Measurements from ENCODE around the gene HOXB13. TPM values are rescaled to one million over a fixed set of nuclear protein-coding genes. Genes with fewer than 3 reads are reported as not detected.

The HOXB13 gene
- total and polyA plus RNA-seq, 2 experiments from 2014 or later: not detected

DNA sequence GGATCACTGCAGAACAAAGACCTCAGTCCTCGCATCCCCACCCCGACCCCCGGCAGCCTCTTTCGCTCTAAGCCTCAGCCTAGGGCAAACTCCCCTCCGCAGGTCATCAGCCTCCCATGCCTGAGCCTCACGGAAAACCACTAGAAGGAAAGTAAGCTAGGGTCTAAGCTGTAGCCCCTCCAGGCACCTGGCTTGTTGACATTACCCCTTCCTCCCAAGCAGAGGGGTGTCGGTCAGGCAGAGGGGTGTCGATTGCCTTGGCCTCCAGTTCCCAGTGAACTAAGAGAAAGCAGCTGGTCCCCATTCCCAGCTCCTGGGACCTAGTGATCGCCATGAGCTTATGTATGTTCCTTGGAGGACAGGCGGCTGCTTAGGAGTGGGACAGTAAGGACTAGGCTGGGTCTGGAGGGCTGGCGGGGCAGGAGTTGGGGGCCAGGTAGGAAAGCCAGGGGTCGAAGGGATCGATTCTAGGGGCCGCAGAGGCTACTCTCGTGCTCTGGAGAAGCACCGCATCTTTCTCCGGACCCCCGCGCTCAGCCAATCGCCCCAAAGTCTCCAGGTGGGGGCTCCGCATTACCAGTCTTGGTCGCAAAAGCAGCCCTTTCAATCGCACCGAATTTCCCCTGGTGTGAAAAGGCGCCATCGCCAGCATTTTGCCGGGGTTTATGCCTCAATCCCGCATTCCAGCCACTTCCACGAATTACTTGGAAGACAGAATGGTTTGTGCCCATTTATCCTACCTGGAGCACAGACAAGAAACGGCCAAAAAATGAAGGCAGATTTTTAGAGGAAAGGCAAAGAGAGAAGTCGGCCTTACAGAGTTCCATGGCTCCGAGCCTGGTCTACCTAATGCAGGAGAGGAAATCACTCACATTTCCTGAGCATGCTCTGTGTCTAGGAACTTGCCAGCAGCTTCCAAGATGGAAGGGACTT lies 21.3 kb upstream of the HOXB13 start:
- no peaks in the 10 kb centered on the region for H3K79me2 ChIP-seq (replicated peaks; ENCODE audit: insufficient read depth)
- H3K9me2 ChIP-seq (ENCODE audit: insufficient read depth): no peaks in the 10 kb centered on the region
- H3K27ac ChIP-seq (ENCODE audit: low read depth): no peak overlapping the region
- H3K36me3 ChIP-seq (ENCODE audit: insufficient read depth): no peaks in the 10 kb centered on the region; the same call in 1 of the 2 replicates
- H3K27ac Mint-ChIP-seq: no peak overlapping the region
- H3K4me2 ChIP-seq: no peak overlapping the region
- no peak overlapping the region for H3K4me3 ChIP-seq
- H3K4me1 Mint-ChIP-seq: peaks cover 20% of the 10 kb centered on the region
- H4K20me1 ChIP-seq (replicated peaks; ENCODE audit: insufficient read depth): peaks cover 74% of the 10 kb centered on the region
- H3F3A ChIP-seq (replicated peaks; ENCODE audit: low read depth): peaks cover 35% of the 10 kb centered on the region
- no peaks in the 10 kb centered on the region for H3K36me3 Mint-ChIP-seq (ENCODE audit: low read depth)
- no peak overlapping the region for H2AFZ ChIP-seq
- peaks cover 37% of the 10 kb centered on the region for H3K4me1 ChIP-seq (ENCODE audit: insufficient read depth)
- TF ChIP-seq CREB1 (CRISPR knock-in tag; IDR thresholded peaks at IDR 0.05; ENCODE audit: low read depth): no peak
- TF ChIP-seq, protein P1, sequence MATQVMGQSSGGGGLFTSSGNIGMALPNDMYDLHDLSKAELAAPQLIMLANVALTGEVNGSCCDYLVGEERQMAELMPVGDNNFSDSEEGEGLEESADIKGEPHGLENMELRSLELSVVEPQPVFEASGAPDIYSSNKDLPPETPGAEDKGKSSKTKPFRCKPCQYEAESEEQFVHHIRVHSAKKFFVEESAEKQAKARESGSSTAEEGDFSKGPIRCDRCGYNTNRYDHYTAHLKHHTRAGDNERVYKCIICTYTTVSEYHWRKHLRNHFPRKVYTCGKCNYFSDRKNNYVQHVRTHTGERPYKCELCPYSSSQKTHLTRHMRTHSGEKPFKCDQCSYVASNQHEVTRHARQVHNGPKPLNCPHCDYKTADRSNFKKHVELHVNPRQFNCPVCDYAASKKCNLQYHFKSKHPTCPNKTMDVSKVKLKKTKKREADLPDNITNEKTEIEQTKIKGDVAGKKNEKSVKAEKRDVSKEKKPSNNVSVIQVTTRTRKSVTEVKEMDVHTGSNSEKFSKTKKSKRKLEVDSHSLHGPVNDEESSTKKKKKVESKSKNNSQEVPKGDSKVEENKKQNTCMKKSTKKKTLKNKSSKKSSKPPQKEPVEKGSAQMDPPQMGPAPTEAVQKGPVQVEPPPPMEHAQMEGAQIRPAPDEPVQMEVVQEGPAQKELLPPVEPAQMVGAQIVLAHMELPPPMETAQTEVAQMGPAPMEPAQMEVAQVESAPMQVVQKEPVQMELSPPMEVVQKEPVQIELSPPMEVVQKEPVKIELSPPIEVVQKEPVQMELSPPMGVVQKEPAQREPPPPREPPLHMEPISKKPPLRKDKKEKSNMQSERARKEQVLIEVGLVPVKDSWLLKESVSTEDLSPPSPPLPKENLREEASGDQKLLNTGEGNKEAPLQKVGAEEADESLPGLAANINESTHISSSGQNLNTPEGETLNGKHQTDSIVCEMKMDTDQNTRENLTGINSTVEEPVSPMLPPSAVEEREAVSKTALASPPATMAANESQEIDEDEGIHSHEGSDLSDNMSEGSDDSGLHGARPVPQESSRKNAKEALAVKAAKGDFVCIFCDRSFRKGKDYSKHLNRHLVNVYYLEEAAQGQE (IDR thresholded peaks at IDR 0.05; ENCODE audit: unreplicated experiment): no peak
- TF ChIP-seq JUNB (IDR thresholded peaks at IDR 0.05; ENCODE audit: unreplicated experiment): no peak
- TF ChIP-seq, protein P2, sequence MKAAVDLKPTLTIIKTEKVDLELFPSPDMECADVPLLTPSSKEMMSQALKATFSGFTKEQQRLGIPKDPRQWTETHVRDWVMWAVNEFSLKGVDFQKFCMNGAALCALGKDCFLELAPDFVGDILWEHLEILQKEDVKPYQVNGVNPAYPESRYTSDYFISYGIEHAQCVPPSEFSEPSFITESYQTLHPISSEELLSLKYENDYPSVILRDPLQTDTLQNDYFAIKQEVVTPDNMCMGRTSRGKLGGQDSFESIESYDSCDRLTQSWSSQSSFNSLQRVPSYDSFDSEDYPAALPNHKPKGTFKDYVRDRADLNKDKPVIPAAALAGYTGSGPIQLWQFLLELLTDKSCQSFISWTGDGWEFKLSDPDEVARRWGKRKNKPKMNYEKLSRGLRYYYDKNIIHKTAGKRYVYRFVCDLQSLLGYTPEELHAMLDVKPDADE (IDR thresholded peaks at IDR 0.05): no peak
- TF ChIP-seq EZH2phosphoT487 (IDR thresholded peaks at IDR 0.05; ENCODE audit: unreplicated experiment): peak; percentile 11
- no peak for TF ChIP-seq STAT1 (IDR thresholded peaks at IDR 0.05; ENCODE audit: unreplicated experiment)
- no peak for TF ChIP-seq POLR2AphosphoS5 (IDR thresholded peaks at IDR 0.05; ENCODE audit: low read depth)
- TF ChIP-seq, protein P3, sequence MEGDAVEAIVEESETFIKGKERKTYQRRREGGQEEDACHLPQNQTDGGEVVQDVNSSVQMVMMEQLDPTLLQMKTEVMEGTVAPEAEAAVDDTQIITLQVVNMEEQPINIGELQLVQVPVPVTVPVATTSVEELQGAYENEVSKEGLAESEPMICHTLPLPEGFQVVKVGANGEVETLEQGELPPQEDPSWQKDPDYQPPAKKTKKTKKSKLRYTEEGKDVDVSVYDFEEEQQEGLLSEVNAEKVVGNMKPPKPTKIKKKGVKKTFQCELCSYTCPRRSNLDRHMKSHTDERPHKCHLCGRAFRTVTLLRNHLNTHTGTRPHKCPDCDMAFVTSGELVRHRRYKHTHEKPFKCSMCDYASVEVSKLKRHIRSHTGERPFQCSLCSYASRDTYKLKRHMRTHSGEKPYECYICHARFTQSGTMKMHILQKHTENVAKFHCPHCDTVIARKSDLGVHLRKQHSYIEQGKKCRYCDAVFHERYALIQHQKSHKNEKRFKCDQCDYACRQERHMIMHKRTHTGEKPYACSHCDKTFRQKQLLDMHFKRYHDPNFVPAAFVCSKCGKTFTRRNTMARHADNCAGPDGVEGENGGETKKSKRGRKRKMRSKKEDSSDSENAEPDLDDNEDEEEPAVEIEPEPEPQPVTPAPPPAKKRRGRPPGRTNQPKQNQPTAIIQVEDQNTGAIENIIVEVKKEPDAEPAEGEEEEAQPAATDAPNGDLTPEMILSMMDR (conservative IDR thresholded peaks at IDR 0.05; ENCODE audit: low read depth in 2 of 2): no peak
- no peak for TF ChIP-seq ZNF331 (CRISPR knock-in tag; IDR thresholded peaks at IDR 0.05; ENCODE audit: low read depth)
- no peak for TF ChIP-seq ZNF114 (CRISPR knock-in tag; IDR thresholded peaks at IDR 0.05)
- TF ChIP-seq EZH2 (IDR thresholded peaks at IDR 0.05; ENCODE audit: low read depth, unreplicated experiment): peak; percentile 98
- H3K27me3 ChIP-seq (ENCODE audit: insufficient read depth): peaks cover 100% of the 10 kb centered on the region
- ATAC-seq: no peak
- DNase-seq (ENCODE audit: low spot score): peak; percentile 47
- no peak overlapping the region for H3K4me3 Mint-ChIP-seq
- H3K27me3 Mint-ChIP-seq (ENCODE audit: insufficient read depth, low read depth, poor library complexity): peaks cover 100% of the 10 kb centered on the region
- 0 out of 3 replicates have a peak, but pooled peaks cover 5% of the 10 kb centered on the region for H3K9me3 Mint-ChIP-seq

All from GM23338 (cell line).